Caco-2 (cell line): ENCODE measurements around the gene FRAS1. TPM values are rescaled to one million over a fixed set of nuclear protein-coding genes. Genes with fewer than 3 reads are reported as not detected.

ENCODE experiments used
- BruUV-seq: library from RNA; stranded (reverse); fragments of 400-500 nt; replicated peaks from 2 replicates; lab custom pipeline; 2021; lab: Mats Ljungman, UMichigan
- CTCF ChIA-PET: fragments of 300-600 bp; sonication (Branson Sonifier 250); formaldehyde crosslinking; loops from one replicate; lab custom pipeline; 2022; ENCODE audit warnings: antibody characterized with exemption; lab: Charles Lee
- POLR2A ChIA-PET: fragments of 300-600 bp; sonication (Branson Sonifier 250); formaldehyde crosslinking; loops from one replicate; lab custom pipeline; 2022; ENCODE audit warnings: antibody characterized with exemption; lab: Charles Lee
- DNase-seq, 2 experiments: peaks; one replicate each; pipeline versions ENCODE4 v3.0.0 to v3.0.0-alpha.2; 2020 to 2022
- H3K27me3 ChIP-seq: replicated peaks from 2 replicates; pipeline ENCODE4 v1.6.0; 2011; ENCODE audit warnings: low read length; ENCODE audit not compliant: control insufficient read depth, insufficient read depth
- H3K36me3 ChIP-seq: 2 replicates; pipeline ENCODE4 v1.5.1; 2011; ENCODE audit warnings: low read length; ENCODE audit not compliant: control insufficient read depth, insufficient read depth
- H3K4me1 ChIP-seq: fragments of 250-450 bp; sonication (Bioruptor Pico); 2 replicates; pipeline ENCODE4 v1.5.1; 2020; ENCODE audit warnings: mild to moderate bottlenecking
- H3K4me3 ChIP-seq: 2 replicates; pipeline ENCODE4 v1.5.1; 2011; ENCODE audit warnings: low read depth, mild to moderate bottlenecking, control low read depth, low read length
- H3K9me3 ChIP-seq: fragments of 250-450 bp; sonication (Bioruptor Pico); 2 replicates; pipeline ENCODE4 v1.5.1; 2020; ENCODE audit warnings: mild to moderate bottlenecking, moderate library complexity
- H3K27ac Mint-ChIP-seq: one replicate; pipeline ENCODE4 v1.8.0; 2022; ENCODE audit warnings: mixed read lengths; ENCODE audit not compliant: unreplicated experiment
- H3K27me3 Mint-ChIP-seq: one replicate; pipeline ENCODE4 v1.8.0; 2022; ENCODE audit warnings: mixed read lengths; ENCODE audit not compliant: insufficient read depth, unreplicated experiment
- H3K36me3 Mint-ChIP-seq: one replicate; pipeline ENCODE4 v1.8.0; 2022; ENCODE audit warnings: mild to moderate bottlenecking, mixed read lengths; ENCODE audit not compliant: insufficient read depth, unreplicated experiment
- H3K4me1 Mint-ChIP-seq: one replicate; pipeline ENCODE4 v1.8.0; 2022; ENCODE audit warnings: low read depth, mixed read lengths; ENCODE audit not compliant: unreplicated experiment
- H3K4me3 Mint-ChIP-seq: one replicate; pipeline ENCODE4 v1.8.0; 2022; ENCODE audit warnings: mild to moderate bottlenecking, moderate library complexity, mixed read lengths; ENCODE audit not compliant: unreplicated experiment
- H3K9me3 Mint-ChIP-seq: one replicate; pipeline ENCODE4 v1.8.0; 2022; ENCODE audit warnings: mixed read lengths; ENCODE audit not compliant: unreplicated experiment
- CTCF ChIP-seq, 2 experiments: fragments of 200-600 bp in 1 of 2; IDR thresholded peaks; 1 replicate in 1 of 2; 2 replicates in 1 of 2; pipeline versions ENCODE4 v1.5.1 to v1.8.0; 2011 to 2022; ENCODE audit warnings: antibody characterized with exemption in 1 of 2, control low read depth in 1 of 2, inconsistent platforms in 1 of 2, low read depth in 1 of 2, low read length in 1 of 2, mild to moderate bottlenecking in 1 of 2, moderate library complexity in 1 of 2; ENCODE audit not compliant: insufficient read depth in 1 of 2, severe bottlenecking in 1 of 2, unreplicated experiment in 1 of 2
- intact Hi-C: fragments of 100-400 bp; cut with micrococcal nuclease; formaldehyde crosslinking; loops from one replicate; pipeline ENCODE4 v1.10.0; 2022; ENCODE audit not compliant: unreplicated experiment
- total RNA-seq: library from RNA; stranded (reverse); gene quantifications from 2 replicates; pipeline ENCODE4 v1.2.3, GENCODE V29; 2022

Gene FRAS1
- total RNA-seq, 1 experiment from 2014 or later: 40.8 TPM

GRCh38 chr4:78237360-78237759 lies 180.2 kb downstream of the FRAS1 start:
- Mint-ChIP-seq H3K4me3 (no peak overlapping the region), H3K4me1 (peaks cover 6% of the 10 kb centered on the region), H3K36me3 (no peaks in the 10 kb centered on the region), H3K27me3 (no peaks in the 10 kb centered on the region), H3K9me3 (no peaks in the 10 kb centered on the region), H3K27ac (no peak overlapping the region)
- Histone ChIP-seq H3K9me3 (no peaks in the 10 kb centered on the region), H3K4me1 (no peaks in the 10 kb centered on the region), H3K4me3 (no peak overlapping the region), H3K27me3 (no peaks in the 10 kb centered on the region), H3K36me3 (no peaks in the 10 kb centered on the region)
- CTCF ChIA-PET: no interaction called here
- no peak for DNase-seq
- intact Hi-C loops: no loop called here
- TF ChIP-seq CTCF (IDR thresholded peaks at IDR 0.05; ENCODE audit: insufficient read depth in 1 of 2, low read depth in 1 of 2, low read length in 1 of 2, severe bottlenecking in 1 of 2, unreplicated experiment in 1 of 2): no peak
- POLR2A ChIA-PET: no interaction called here
- BruUV-seq: no TSS peak

DNA sequence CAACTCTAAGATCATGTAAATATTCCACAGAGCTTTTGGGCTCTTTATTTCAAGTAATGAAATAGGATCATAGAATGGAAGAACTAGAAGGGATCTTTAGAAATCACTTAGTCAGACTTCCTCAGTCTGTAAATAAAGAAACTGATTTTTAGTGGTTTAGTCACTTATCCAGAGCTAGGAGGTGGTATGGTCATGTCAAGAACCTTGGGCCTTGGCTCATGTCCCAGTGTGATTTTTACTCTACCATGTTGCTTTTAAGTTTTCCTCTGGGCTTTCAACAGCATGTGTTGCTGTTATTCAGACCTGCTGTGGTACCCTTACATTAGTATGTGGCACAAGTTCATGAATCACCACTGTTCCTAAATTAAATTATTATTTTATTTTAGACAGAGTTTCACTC lies 184.9 kb downstream of the FRAS1 start:
- no peak for DNase-seq
- no peaks in the 10 kb centered on the region for H3K9me3 ChIP-seq
- H3K27ac Mint-ChIP-seq: no peak overlapping the region
- TF ChIP-seq CTCF (IDR thresholded peaks at IDR 0.05; ENCODE audit: insufficient read depth in 1 of 2, low read depth in 1 of 2, low read length in 1 of 2, severe bottlenecking in 1 of 2, unreplicated experiment in 1 of 2): no peak
- intact Hi-C loops: no loop called here
- H3K4me3 ChIP-seq: no peak overlapping the region
- no TSS peak for BruUV-seq
- no peaks in the 10 kb centered on the region for H3K27me3 Mint-ChIP-seq
- H3K36me3 ChIP-seq: no peaks in the 10 kb centered on the region
- H3K27me3 ChIP-seq: no peaks in the 10 kb centered on the region
- no peaks in the 10 kb centered on the region for H3K9me3 Mint-ChIP-seq
- no peaks in the 10 kb centered on the region for H3K4me1 ChIP-seq
- H3K4me1 Mint-ChIP-seq: peaks cover 6% of the 10 kb centered on the region
- no peaks in the 10 kb centered on the region for H3K36me3 Mint-ChIP-seq
- POLR2A ChIA-PET: no interaction called here
- CTCF ChIA-PET: no interaction called here
- H3K4me3 Mint-ChIP-seq: no peak overlapping the region

- H3K4me1 ChIP-seq: no peaks in the 10 kb centered on the region
- POLR2A ChIA-PET: no interaction called here
- no peaks in the 10 kb centered on the region for H3K9me3 ChIP-seq
- intact Hi-C loops: no loop called here
- Mint-ChIP-seq H3K4me3 (no peak overlapping the region), H3K27me3 (no peaks in the 10 kb centered on the region), H3K27ac (no peak overlapping the region), H3K9me3 (no peaks in the 10 kb centered on the region), H3K4me1 (peaks cover 13% of the 10 kb centered on the region), H3K36me3 (no peaks in the 10 kb centered on the region)
- CTCF ChIA-PET: no interaction called here
- H3K27me3 ChIP-seq: no peaks in the 10 kb centered on the region
- no peak for TF ChIP-seq CTCF (IDR thresholded peaks at IDR 0.05; ENCODE audit: insufficient read depth in 1 of 2, low read depth in 1 of 2, low read length in 1 of 2, severe bottlenecking in 1 of 2, unreplicated experiment in 1 of 2)
- no peak for DNase-seq
- BruUV-seq: no TSS peak
- no peak overlapping the region for H3K4me3 ChIP-seq
- H3K36me3 ChIP-seq: no peaks in the 10 kb centered on the region
Observed at GRCh38 chr4:78244705-78245485, 187.8 kb downstream of the FRAS1 start.
